Smooth muscle cell (in vitro differentiated cells): ENCODE results near the gene PATE3. TPM values are rescaled to one million over a fixed set of nuclear protein-coding genes. Genes with fewer than 3 reads are reported as not detected.

ENCODE experiments used
- DNase-seq: peaks from one replicate; lab custom pipeline; 2025; ENCODE audit not compliant: unreplicated experiment; lab: John Stamatoyannopoulos, UW
- H2AFZ ChIP-seq: fragments of 200-600 bp; sonication (generic); 2 replicates; pipeline ENCODE4 v1.6.0; 2016; ENCODE audit warnings: antibody characterized with exemption, low read depth, mild to moderate bottlenecking
- H3F3A ChIP-seq: fragments of 200-600 bp; sonication (generic); 2 replicates; pipeline ENCODE4 v1.6.0; 2017; ENCODE audit warnings: antibody characterized with exemption, low read depth
- H3K27ac ChIP-seq: fragments of 200-600 bp; sonication (generic); 2 replicates; pipeline ENCODE4 v1.5.1; 2016; ENCODE audit warnings: low read depth, mild to moderate bottlenecking
- H3K27me3 ChIP-seq: fragments of 200-600 bp; sonication (generic); 2 replicates; pipeline ENCODE4 v1.6.1; 2016; ENCODE audit warnings: low read depth, mild to moderate bottlenecking
- H3K36me3 ChIP-seq: fragments of 200-600 bp; sonication (generic); 2 replicates; pipeline ENCODE4 v1.5.1; 2016; ENCODE audit warnings: low read depth
- H3K4me1 ChIP-seq: fragments of 200-600 bp; sonication (generic); 2 replicates; pipeline ENCODE4 v1.5.1; 2016; ENCODE audit warnings: low read depth
- H3K4me2 ChIP-seq: fragments of 200-600 bp; sonication (generic); 2 replicates; pipeline ENCODE4 v1.6.0; 2016; ENCODE audit warnings: mild to moderate bottlenecking
- H3K4me3 ChIP-seq: fragments of 200-600 bp; sonication (generic); 2 replicates; pipeline ENCODE4 v1.5.1; 2016; ENCODE audit warnings: mild to moderate bottlenecking
- H3K79me2 ChIP-seq: fragments of 200-600 bp; sonication (generic); 2 replicates; pipeline ENCODE4 v1.6.0; 2016; ENCODE audit warnings: low read depth, mild to moderate bottlenecking
- H3K9ac ChIP-seq: fragments of 200-600 bp; sonication (generic); 2 replicates; pipeline ENCODE4 v1.6.0; 2016; ENCODE audit warnings: low read depth
- H3K9me3 ChIP-seq: fragments of 200-600 bp; sonication (generic); replicated peaks from 2 replicates; pipeline ENCODE4 v1.5.1; 2016; ENCODE audit warnings: low read depth
- H4K20me1 ChIP-seq: fragments of 200-600 bp; sonication (generic); 2 replicates; pipeline ENCODE4 v1.6.0; 2016; ENCODE audit warnings: low read depth
- CTCF ChIP-seq: fragments of 200-600 bp; sonication (generic); IDR thresholded peaks from 2 replicates; pipeline ENCODE4 v1.5.1; 2017; ENCODE audit warnings: borderline replicate concordance, mild to moderate bottlenecking, antibody characterized with exemption; ENCODE audit not compliant: insufficient read depth, poor library complexity, severe bottlenecking
- WGBS: methylation state at CpG from one replicate; pipeline ENCODE4 v1.1.7; 2016; ENCODE audit warnings: low lambda C conversion rate; 5-methylcytosine and 5-hydroxymethylcytosine counted together
- polyA plus RNA-seq: library from polyadenylated mRNA; unstranded; fragments of >200 nt; fragmentation: Nextera tagmentation; extraction: Ambion mirVana; gene quantifications from 2 replicates; pipeline ENCODE4 v1.2.1, GENCODE V29; 2016
- total RNA-seq: library from RNA; depleted of rRNA; stranded (reverse); fragments of >200 nt; gene quantifications from 2 replicates; pipeline ENCODE4 v1.2.3, GENCODE V29; 2014

Gene PATE3
- total RNA-seq (not detected in 2 replicates), polyA plus RNA-seq (not detected in 2 replicates)

DNA sequence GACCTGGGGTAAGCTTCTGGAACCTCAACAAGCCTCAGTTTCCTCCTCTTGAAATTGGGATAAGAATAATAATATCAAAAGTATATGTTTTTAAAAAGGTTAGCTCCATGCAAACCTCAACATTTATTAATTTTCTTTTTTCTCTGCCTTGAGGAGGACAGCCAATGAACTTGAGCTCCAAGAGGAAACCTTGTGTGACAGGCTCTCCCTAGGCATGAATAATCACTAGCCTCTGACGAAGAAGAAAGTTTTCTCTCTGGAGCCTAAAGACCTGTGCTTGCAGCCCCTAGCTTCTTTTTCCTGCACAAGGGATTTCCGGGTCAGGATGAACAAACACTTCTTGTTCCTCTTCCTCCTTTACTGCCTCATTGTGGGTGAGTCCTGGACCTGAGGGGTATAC, at the start of gene PATE3:
TSS of gene PATE3 (plus strand) at position 301 of the 400 bp plus-strand sequence. CDS start at position 326, 25 bp downstream.
- Histone ChIP-seq H3K36me3 (no peaks in the 10 kb centered on the region), H3K27me3 (no peaks in the 10 kb centered on the region), H4K20me1 (no peaks in the 10 kb centered on the region), H3K9ac (no peak within 1 kb of the TSS), H3K4me2 (no peak within 1 kb of the TSS), H3K9me3 (no peaks in the 10 kb centered on the region), H3K27ac (no peak within 1 kb of the TSS), H3K4me1 (no peaks in the 10 kb centered on the region), H3F3A (no peaks in the 10 kb centered on the region), H3K4me3 (no peak within 1 kb of the TSS), H3K79me2 (no peaks in the 10 kb centered on the region), H2AFZ (no peak within 1 kb of the TSS)
- TF ChIP-seq CTCF: no peak
- DNase-seq: no peak
- WGBS: 89% methylated on average over 2 of the region's 2 CpGs

DNA sequence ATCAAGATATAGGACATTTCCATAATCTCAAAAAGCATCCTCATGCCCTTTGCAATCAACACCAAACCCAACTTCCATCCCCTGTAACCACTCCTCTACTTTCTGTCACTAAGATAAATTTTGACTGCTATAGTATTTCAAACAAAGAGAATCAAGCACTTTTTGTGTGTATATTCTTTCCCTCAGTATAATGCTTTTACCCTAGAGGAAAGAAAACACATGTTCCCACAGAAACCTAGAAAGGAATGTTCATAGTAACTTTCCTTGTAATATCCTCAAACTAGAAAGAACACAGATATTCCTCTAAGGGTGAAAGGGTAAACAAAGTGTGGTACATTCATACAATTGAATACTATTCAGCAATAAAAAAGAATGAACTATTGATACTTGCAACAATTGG, 47.3 kb upstream of the PATE3 start:
- Histone ChIP-seq H3K27ac (no peak overlapping the region), H3F3A (no peaks in the 10 kb centered on the region), H3K9me3 (no peaks in the 10 kb centered on the region), H2AFZ (no peak overlapping the region), H4K20me1 (no peaks in the 10 kb centered on the region), H3K27me3 (peaks cover 5% of the 10 kb centered on the region), H3K4me3 (no peak overlapping the region), H3K79me2 (no peaks in the 10 kb centered on the region), H3K4me1 (no peaks in the 10 kb centered on the region), H3K36me3 (no peaks in the 10 kb centered on the region), H3K9ac (no peak overlapping the region), H3K4me2 (no peak overlapping the region)
- TF ChIP-seq CTCF: no peak
- DNase-seq: no peak

- no peak overlapping the region for H3K27ac ChIP-seq
- no peak overlapping the region for H3K9ac ChIP-seq
- no peak overlapping the region for H3K4me3 ChIP-seq
- 96% methylated on average over 1 of the region's 1 CpG for WGBS
- no peaks in the 10 kb centered on the region for H3K9me3 ChIP-seq
- H2AFZ ChIP-seq: no peak overlapping the region
- H3K4me2 ChIP-seq: no peak overlapping the region
- H3K36me3 ChIP-seq: no peaks in the 10 kb centered on the region
- no peak for TF ChIP-seq CTCF
- H3F3A ChIP-seq: no peaks in the 10 kb centered on the region
- peaks cover 15% of the 10 kb centered on the region for H3K27me3 ChIP-seq
- H3K4me1 ChIP-seq: no peaks in the 10 kb centered on the region
- no peaks in the 10 kb centered on the region for H4K20me1 ChIP-seq
- DNase-seq: no peak
- no peaks in the 10 kb centered on the region for H3K79me2 ChIP-seq
These were observed 44.2 kb upstream of the PATE3 start for GRCh38 chr11:125743681-125744080.

GRCh38 chr11:125745979-125746378, 41.9 kb upstream of the PATE3 start, which contains the start of gene PATE1:
Gene PATE1, plus strand, starts transcription at chr11:125746279. Its CDS starts 26 bp downstream, at chr11:125746305.
- Histone ChIP-seq H3K79me2 (no peaks in the 10 kb centered on the region), H3K4me3 (no peak within 1 kb of the TSS), H3F3A (no peaks in the 10 kb centered on the region), H2AFZ (no peak within 1 kb of the TSS), H3K27ac (no peak within 1 kb of the TSS), H4K20me1 (no peaks in the 10 kb centered on the region), H3K4me1 (no peaks in the 10 kb centered on the region), H3K9me3 (no peaks in the 10 kb centered on the region), H3K36me3 (no peaks in the 10 kb centered on the region), H3K9ac (no peak within 1 kb of the TSS), H3K27me3 (peaks cover 18% of the 10 kb centered on the region), H3K4me2 (no peak within 1 kb of the TSS)
- no peak for DNase-seq
- TF ChIP-seq CTCF: no peak
- 90% methylated on average over 3 of the region's 3 CpGs for WGBS
